Activated CD4-positive, alpha-beta T cell treated with anti-CD3 and anti-CD28 coated beads for 48 hours (primary cell): Measurements from ENCODE around the gene METTL4.
"Not testable (repeated sequence)": the region's sequence is repeated elsewhere in the genome, so short reads cannot be mapped to it uniquely, and the experiment has no call there.

ENCODE experiments used
- DNase-seq: peaks from one replicate; pipeline ENCODE4 v3.0.0-alpha.2; 2020

METTL4 gene

GRCh38 chr18:2557536-2557935, 13.8 kb downstream of the METTL4 start:
- DNase-seq = no peak

DNA sequence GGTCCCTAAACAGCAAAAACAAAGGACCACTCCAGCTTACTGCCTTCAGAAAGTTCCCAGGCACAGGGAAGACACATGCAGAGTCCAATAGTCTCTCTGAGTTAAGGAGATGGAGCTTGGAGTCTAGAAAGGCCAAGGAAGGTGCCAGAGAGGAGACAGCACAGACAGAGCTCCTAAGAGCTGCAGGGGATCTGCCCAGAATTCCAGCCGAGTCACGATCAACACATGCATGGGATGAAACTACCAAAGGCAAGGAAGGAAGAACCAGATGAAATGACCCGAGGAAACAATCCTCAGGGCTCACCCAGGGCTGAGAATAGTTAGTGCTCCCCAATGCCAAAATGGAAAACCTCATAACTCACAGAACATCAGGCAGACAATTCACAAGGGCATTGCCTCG, 15.4 kb downstream of the METTL4 start:
- DNase-seq = no peak

DNA sequence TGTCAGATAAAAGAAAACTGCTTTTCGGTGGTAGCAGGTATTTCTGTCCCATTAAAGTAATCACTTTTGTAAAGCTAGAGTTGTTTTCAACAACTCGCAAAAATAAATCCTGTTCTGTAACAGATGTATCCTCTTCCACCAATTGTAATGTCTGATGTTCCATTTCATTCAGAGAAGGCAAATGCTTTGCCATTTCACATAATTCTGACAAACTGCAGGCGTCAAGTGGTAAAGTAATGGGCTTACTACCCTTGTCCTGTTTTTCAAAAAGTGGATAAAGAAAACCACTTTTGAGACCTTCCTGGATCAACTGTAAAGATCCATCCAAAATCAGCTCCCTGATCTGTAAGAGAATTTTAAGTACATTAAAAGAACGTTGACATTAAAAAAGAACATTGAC, 16.6 kb downstream of the METTL4 start:
- DNase-seq = no peak

GRCh38 chr18:2551425-2551824, 19.9 kb downstream of the METTL4 start:
- DNase-seq = no peak

GRCh38 chr18:2549462-2549861, 21.8 kb downstream of the METTL4 start:
- DNase-seq = no peak

- DNase-seq = no peak
Observed at GRCh38 chr18:2547477-2548087, 23.7 kb downstream of the METTL4 start.

- no peak for DNase-seq
Observed at GRCh38 chr18:2545155-2545554, 26.1 kb downstream of the METTL4 start.

DNA sequence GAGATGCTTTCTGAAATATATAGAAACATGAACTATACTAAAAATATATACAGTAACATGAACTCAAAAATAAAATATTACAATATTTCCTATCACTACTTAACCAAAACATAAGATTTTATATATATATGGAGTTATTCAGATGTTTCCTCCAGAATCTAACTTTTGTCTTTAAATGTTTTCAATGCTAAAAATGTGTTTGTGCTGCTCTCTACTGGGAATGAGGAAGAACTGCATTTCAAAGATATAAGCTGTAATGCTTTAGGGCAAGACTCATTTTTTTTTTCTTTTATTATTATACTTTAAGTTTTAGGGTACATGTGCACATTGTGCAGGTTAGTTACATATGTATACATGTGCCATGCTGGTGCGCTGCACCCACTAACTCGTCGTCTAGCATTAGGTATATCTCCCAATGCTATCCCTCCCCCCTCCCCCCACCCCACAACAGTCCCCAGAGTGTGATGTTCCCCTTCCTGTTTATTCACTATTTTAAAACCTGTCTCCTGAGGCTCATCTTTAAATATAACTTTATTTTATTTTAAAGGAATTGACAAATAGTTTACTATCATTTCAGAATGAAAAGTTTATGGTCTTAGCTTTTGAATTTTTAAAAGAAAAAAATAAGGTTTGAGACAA, 29.3 kb downstream of the METTL4 start:
- not testable (repeated sequence) for DNase-seq

GRCh38 chr18:2540575-2540974, 30.7 kb downstream of the METTL4 start:
- DNase-seq = no peak

- no peak for DNase-seq
Observed at GRCh38 chr18:2538844-2539243, 32.5 kb downstream of the METTL4 start.

- no peak for DNase-seq
Observed at GRCh38 chr18:2538236-2538635, 33.1 kb downstream of the METTL4 start.

- DNase-seq = no peak
Observed at GRCh38 chr18:2537296-2537695, 34.0 kb downstream of the METTL4 start.

DNA sequence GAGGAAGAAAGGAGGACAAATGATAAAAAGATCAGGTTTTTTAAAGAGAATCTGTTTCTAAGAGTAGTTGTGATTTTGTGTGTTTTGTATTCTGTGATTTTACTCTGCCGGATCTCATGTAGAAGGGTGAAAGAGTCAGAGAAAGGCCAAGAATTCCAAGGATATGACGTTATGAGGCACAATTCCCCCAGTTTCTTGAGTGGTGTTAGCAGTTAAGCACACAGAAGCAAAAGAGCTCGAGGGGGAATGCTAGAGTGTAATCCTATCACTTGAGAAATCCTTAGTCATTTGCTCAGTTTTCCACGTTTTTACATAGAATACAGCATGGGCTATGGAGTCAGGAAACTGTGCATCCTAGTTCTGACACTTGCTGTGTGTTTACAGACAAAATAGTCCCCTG, 34.8 kb downstream of the METTL4 start:
- DNase-seq = no peak

DNA sequence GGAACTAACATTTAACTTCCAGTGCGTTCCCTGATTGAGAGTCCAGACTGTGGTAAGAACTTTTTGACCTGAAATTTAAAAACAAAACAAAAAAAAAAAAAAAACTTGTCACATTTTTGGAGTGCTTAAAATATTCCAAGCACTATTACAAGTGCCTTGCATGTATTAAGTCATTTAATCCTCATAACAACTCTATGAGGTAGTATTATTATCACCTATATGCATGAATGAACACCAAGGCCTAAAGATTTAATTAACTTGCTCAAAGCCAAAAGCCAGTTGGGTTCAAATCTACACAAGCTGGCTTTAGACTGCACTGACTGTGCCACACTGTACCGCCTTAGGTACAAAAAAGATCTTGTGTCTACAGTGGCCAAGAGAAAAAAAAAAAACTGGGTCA, 35.2 kb downstream of the METTL4 start:
- DNase-seq = no peak

- no peak for DNase-seq
Observed at GRCh38 chr18:2535419-2535910, 35.8 kb downstream of the METTL4 start.

GRCh38 chr18:2534906-2535305, 36.4 kb downstream of the METTL4 start:
- no peak for DNase-seq

- no peak for DNase-seq
Observed at GRCh38 chr18:2532797-2533196, 38.5 kb downstream of the METTL4 start.

- DNase-seq = no peak
Observed at GRCh38 chr18:2531751-2532150, 39.6 kb downstream of the METTL4 start.

DNA sequence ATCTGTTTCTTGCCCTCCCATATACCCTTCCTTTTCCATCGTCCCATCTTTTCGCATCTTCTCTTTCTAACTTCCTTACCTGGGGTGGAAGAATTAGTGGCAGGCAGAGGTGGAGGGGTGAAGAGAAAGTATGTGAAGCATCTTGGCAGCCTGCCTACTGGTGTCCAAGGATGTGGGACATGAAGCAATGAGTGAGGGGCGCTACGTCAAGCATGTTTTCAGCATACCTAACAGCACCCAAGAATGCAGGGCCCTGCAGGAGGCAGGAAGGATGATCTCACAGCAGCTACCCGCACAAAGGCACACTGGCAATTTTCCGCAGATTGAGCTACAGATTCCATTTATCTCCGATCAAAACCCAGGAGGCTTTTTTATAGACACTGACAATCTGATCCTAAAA, 42.2 kb downstream of the METTL4 start:
- no peak for DNase-seq

GRCh38 chr18:2526329-2526728, 45.0 kb downstream of the METTL4 start:
- no peak for DNase-seq

DNA sequence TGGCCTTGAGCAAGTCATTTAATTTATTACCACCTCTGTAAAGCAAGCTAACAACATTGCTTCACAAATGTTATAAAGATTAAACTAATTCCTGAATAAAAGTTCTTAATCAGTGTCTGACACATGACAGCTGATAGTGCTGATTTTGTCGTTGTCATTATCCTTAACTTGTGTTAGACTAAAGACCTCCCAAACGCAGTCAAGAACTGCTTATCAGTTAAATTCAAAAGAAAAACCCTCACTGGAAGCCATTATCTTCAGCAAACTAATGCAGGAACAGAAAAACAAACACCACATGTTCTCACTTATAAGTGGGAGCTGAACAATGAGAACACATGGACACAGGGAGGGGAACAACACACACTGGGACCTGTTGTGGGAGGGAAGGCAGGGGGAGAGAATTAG, 46.5 kb downstream of the METTL4 start:
- DNase-seq = not testable (repeated sequence)

- no peak for DNase-seq
Observed at GRCh38 chr18:2522112-2522511, 49.2 kb downstream of the METTL4 start.

GRCh38 chr18:2518473-2518872, 52.8 kb downstream of the METTL4 start:
- DNase-seq = no peak

DNA sequence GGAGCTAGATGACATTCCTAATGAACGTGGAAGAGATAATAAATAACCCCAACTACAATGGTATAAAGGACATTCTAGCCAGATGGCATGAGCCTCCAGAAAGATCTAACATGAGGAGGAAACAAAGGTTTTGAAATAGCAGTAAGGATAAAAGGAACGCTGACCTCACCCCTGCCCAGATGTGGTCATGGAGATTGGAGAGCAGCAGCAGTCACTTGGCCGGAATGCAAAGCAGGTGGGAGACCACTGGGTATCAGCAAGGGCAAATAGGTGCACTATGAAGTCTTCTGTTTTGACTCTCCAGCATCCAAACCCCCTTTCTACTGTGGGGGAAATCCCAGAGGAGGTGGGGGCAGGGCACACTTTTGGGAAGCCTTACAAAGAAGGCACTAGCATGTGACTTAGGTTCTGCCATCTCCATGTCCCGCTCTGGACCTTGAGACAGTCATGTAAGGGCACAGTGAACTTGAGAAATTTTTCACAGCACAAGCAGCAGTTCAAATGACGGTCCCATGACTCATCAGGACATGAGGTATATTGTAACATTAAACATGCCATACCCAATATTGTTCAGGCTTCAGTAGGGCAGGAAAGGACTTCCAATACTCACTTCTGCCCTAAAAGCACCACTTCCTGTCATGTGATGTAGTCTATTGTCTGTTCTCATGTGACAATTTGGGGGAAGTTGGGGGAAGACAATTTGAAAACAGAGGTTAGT, 55.2 kb downstream of the METTL4 start:
- peak; percentile 13 for DNase-seq
